ENCODE data around the gene HMCN2. TPM values are rescaled to one million over a fixed set of nuclear protein-coding genes. Genes with fewer than 3 reads are reported as not detected.

HMCN2 gene
- total RNA-seq, 2 donors from 2014 or later, result 20.1 to 30.6 TPM

- TF ChIP-seq CTCF (IDR thresholded peaks at IDR 0.05), result no peak
- Histone ChIP-seq H3K9ac (ENCODE audit: low read depth in 2 of 2, low read length in 2 of 2) (no peak overlapping the region), H3K27me3 (no peaks in the 10 kb centered on the region), H3K36me3 (no peaks in the 10 kb centered on the region), H3K4me1 (no peaks in the 10 kb centered on the region), H3K27ac (no peak overlapping the region), H3K4me3 (no peak overlapping the region), H3K9me3 (no peaks in the 10 kb centered on the region)
- intact Hi-C loops (cut with DNase I), result no loop called here
- no peak for DNase-seq
Observed at GRCh38 chr9:130480673-130481072, 215.1 kb downstream of the HMCN2 start.

DNA sequence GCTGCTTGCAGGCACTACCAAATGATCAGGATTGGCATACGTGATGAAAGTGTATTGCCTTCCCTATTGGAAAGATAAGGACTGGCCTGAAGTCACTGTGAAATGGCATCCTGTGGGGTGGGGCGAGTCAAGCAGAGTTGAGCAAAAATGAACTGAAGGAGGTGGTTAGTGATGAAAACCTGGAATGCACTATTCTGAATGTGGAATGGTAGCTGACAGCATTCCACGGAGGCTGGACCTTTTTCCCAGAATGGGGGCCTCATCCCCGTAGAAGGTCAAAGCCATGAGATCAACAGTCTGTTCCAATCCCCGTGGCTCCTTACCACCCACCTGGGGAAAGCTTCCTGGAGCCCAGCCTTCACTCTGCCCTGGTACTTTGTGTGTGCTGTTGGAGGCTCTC is 216.9 kb downstream of the HMCN2 start:
- Histone ChIP-seq H3K9ac (ENCODE audit: low read depth in 2 of 2, low read length in 2 of 2) (no peak overlapping the region), H3K27ac (no peak overlapping the region), H3K27me3 (no peaks in the 10 kb centered on the region), H3K4me1 (no peaks in the 10 kb centered on the region), H3K36me3 (no peaks in the 10 kb centered on the region), H3K4me3 (no peak overlapping the region), H3K9me3 (no peaks in the 10 kb centered on the region)
- intact Hi-C loops (cut with DNase I), result no loop called here
- TF ChIP-seq CTCF (IDR thresholded peaks at IDR 0.05), result no peak
- no peak for DNase-seq

DNA sequence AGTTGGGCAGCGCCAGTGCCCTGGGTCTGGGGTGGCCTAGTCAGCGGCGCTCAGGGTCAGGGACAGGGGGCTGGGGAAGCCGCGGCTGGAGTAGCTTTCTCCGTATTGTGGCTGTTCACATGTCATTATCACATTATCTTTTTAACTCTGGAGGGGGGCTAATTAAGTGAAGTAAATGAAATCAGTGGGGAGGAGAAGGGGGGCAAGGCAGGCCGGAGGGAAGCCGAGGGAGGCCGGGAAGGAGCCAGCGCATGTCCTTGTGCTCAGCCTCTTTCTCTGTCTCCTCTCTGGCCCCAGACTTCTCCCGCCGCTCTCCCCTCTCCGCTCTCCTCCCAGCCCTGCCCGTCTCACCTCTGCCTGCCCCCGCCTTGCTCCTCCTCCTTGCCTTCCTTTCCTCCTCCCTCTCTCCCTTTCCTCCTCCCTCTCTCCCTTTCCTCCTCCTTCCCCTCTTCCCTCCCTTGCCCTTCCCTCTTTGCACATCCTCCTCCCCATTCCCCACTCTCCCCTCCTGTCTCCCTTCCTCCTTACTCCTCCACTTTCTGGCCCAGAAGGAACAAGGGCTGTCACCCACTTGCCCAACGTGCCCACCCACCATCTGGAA is 217.9 kb downstream of the HMCN2 start:
- H3K36me3 ChIP-seq, result no peaks in the 10 kb centered on the region
- DNase-seq, result no peak
- no peak overlapping the region for H3K4me3 ChIP-seq
- H3K9ac ChIP-seq (ENCODE audit: low read depth in 2 of 2, low read length in 2 of 2), result no peak overlapping the region
- no peak for TF ChIP-seq CTCF (IDR thresholded peaks at IDR 0.05)
- no peaks in the 10 kb centered on the region for H3K4me1 ChIP-seq
- no peaks in the 10 kb centered on the region for H3K9me3 ChIP-seq
- H3K27me3 ChIP-seq, result no peaks in the 10 kb centered on the region
- intact Hi-C loops (cut with DNase I), result no loop called here
- no peak overlapping the region for H3K27ac ChIP-seq

Other genes with a start within 250 kb of the HMCN2 start
- gene FNBP1, start 222.6 kb upstream of the HMCN2 start, total RNA-seq, result 10 to 100 TPM; 24.7 to 55.5 TPM
- 10 to 100 TPM; 42.2 to 51.2 TPM for gene GPR107, start 211.9 kb upstream of the HMCN2 start, total RNA-seq
- 10 to 100 TPM in 1 of 2 donors, 1 to 10 TPM in 1; 3.8 to 21.3 TPM for gene NCS1, start 93.4 kb upstream of the HMCN2 start, total RNA-seq
- 100 to 1,000 TPM; 380 to 511 TPM for gene ASS1, start 179.2 kb downstream of the HMCN2 start, total RNA-seq